Heart left ventricle (tissue), 13 donors: ENCODE data around the gene MTMR2.

ENCODE experiments used
- CTCF ChIP-seq, 12 donors: fragments of 200-600 bp; sonication (generic) in 4 of 12; IDR thresholded peaks; one replicate each; pipeline versions ENCODE4 v1.5.0 to v1.8.0; 2018 to 2022; ENCODE audit warnings: antibody characterized with exemption in 12 of 12, mild to moderate bottlenecking in 5 of 12
- POLR2A ChIP-seq, 2 donors: fragments of 450-650 bp; IDR thresholded peaks; one replicate each; pipeline ENCODE4 v1.6.1; 2017; ENCODE audit warnings: antibody characterized with exemption in 2 of 2, mild to moderate bottlenecking in 2 of 2, moderate library complexity in 2 of 2
- donor health status: ischemic (EF 13 %, LVEDD 7.1; RV severe dilation, severe dysfunction).
- donor health status: DM: no; HTN: yes; CAD: no.
- donor health status: DM: no; HTN: no; CAD: no.
- donor health status: ischemic (EF 25% LVEDD 6.9; RV normal size, moderate dysfunction).
- donor health status: ischemic (EF 25% LVEDD 5.7; RV mildly dilated, moderate dysfunction).
- donor health status: ischemic (EF 35%, LVEDD 5.7; RV mildly dilated, moderate dysfunction).
- donor health status: nonischemic (EF 11% LVEDD 7.7; RV severe dilation, severe dysfunction).
- donor health status: DM: yes; HTN: yes; CAD: no.
- donor health status: PGD.
- donor health status: ischemic (EF 29% LVEDD 5.4; RV normal size, mild dysfunction).
- donor health status: nonischemic (EF 23%, LVEDD 6.1; RV moderate dilation, normal function).

DNA sequence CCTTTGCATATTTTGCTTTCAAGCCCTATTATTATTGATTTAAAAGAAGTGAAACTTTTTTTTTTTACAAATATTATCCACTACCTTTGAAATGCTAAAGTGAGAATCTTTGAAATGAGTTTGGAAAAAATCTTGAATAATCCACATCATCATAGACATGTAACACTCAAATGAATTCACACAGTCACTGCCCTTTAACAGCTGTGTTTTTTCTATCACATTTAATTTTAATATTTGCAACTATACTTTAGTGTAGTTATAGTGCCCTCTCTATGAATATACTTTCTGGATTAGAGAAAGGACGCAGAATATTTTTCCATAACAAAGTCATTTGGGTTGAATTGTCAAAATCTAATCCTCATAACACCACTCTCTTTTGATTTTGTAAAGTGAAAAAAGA, 37.9 kb upstream of the MTMR2 start:
- TF ChIP-seq CTCF (IDR thresholded peaks at IDR 0.05), result no peak
- no peak for TF ChIP-seq POLR2A (IDR thresholded peaks at IDR 0.05)
